WTC11 (cell line): ENCODE measurements around the gene CYP51A1.
"Not testable (repeated sequence)": the region's sequence is repeated elsewhere in the genome, so short reads cannot be mapped to it uniquely, and the experiment has no call there.

Experiments
- CTCF ChIP-seq: fragments of 200-600 bp; IDR thresholded peaks from 2 replicates; pipeline ENCODE4 v1.8.0; 2022; ENCODE audit warnings: antibody characterized with exemption
- FOXJ3 ChIP-seq: sonication (generic); formaldehyde crosslinking; IDR thresholded peaks from 2 replicates; pipeline ENCODE4 v1.9.0; 2021; ENCODE audit warnings: missing genetic modification reagents, mild to moderate bottlenecking, borderline replicate concordance
- FOXP1 ChIP-seq: sonication (generic); formaldehyde crosslinking; IDR thresholded peaks from 2 replicates; pipeline ENCODE4 v1.8.0; 2022; ENCODE audit warnings: missing genetic modification reagents, mild to moderate bottlenecking, moderate library complexity, borderline replicate concordance
- HMGXB4 ChIP-seq: sonication (generic); formaldehyde crosslinking; IDR thresholded peaks from 2 replicates; pipeline ENCODE4 v1.8.1; 2023; ENCODE audit warnings: mild to moderate bottlenecking, moderate library complexity, missing genetic modification reagents
- IRF2 ChIP-seq: sonication (generic); formaldehyde crosslinking; IDR thresholded peaks from 2 replicates; pipeline ENCODE4 v1.8.0; 2022; ENCODE audit warnings: low read depth, missing genetic modification reagents, borderline replicate concordance
- TEAD4 ChIP-seq: sonication (generic); formaldehyde crosslinking; IDR thresholded peaks from 2 replicates; pipeline ENCODE4 v1.8.0; 2022; ENCODE audit warnings: mild to moderate bottlenecking, missing genetic modification reagents
- TF ChIP-seq, protein P1 (sequence below): sonication (generic); formaldehyde crosslinking; IDR thresholded peaks from 2 replicates; pipeline ENCODE4 v1.8.0; 2022; ENCODE audit warnings: mild to moderate bottlenecking, missing genetic modification reagents
- TF ChIP-seq, protein P2 (sequence below): sonication (generic); formaldehyde crosslinking; conservative IDR thresholded peaks from 2 replicates; pipeline ENCODE4 v1.8.1; 2023; ENCODE audit warnings: mild to moderate bottlenecking, low read depth, missing genetic modification reagents, moderate library complexity
- TF ChIP-seq, protein P3 (sequence below): sonication (generic); formaldehyde crosslinking; IDR thresholded peaks from 2 replicates; pipeline ENCODE4 v1.8.0; 2022; ENCODE audit warnings: mild to moderate bottlenecking, missing genetic modification reagents

GRCh38 chr7:92083922-92084321 lies 50.4 kb downstream of the CYP51A1 start:
- not testable (repeated sequence) for TF ChIP-seq CTCF; IRF2 (CRISPR knock-in tag); HMGXB4; TEAD4 (CRISPR knock-in tag); FOXP1 (CRISPR knock-in tag); FOXJ3 (CRISPR knock-in tag)
- TF ChIP-seq, protein P1, sequence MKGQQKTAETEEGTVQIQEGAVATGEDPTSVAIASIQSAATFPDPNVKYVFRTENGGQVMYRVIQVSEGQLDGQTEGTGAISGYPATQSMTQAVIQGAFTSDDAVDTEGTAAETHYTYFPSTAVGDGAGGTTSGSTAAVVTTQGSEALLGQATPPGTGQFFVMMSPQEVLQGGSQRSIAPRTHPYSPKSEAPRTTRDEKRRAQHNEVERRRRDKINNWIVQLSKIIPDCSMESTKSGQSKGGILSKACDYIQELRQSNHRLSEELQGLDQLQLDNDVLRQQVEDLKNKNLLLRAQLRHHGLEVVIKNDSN (CRISPR knock-in tag) = not testable (repeated sequence)
- TF ChIP-seq, protein P2, sequence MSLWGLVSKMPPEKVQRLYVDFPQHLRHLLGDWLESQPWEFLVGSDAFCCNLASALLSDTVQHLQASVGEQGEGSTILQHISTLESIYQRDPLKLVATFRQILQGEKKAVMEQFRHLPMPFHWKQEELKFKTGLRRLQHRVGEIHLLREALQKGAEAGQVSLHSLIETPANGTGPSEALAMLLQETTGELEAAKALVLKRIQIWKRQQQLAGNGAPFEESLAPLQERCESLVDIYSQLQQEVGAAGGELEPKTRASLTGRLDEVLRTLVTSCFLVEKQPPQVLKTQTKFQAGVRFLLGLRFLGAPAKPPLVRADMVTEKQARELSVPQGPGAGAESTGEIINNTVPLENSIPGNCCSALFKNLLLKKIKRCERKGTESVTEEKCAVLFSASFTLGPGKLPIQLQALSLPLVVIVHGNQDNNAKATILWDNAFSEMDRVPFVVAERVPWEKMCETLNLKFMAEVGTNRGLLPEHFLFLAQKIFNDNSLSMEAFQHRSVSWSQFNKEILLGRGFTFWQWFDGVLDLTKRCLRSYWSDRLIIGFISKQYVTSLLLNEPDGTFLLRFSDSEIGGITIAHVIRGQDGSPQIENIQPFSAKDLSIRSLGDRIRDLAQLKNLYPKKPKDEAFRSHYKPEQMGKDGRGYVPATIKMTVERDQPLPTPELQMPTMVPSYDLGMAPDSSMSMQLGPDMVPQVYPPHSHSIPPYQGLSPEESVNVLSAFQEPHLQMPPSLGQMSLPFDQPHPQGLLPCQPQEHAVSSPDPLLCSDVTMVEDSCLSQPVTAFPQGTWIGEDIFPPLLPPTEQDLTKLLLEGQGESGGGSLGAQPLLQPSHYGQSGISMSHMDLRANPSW (CRISPR knock-in tag) = not testable (repeated sequence)
- TF ChIP-seq, protein P3, sequence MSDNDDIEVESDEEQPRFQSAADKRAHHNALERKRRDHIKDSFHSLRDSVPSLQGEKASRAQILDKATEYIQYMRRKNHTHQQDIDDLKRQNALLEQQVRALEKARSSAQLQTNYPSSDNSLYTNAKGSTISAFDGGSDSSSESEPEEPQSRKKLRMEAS (CRISPR knock-in tag) = not testable (repeated sequence)
